Mammary epithelial cell (primary cell): ENCODE measurements around the gene AGPAT3.

ENCODE experiments used
- EZH2 ChIP-seq: IDR thresholded peaks from 2 replicates; pipeline ENCODE4 v1.6.1; 2012; ENCODE audit warnings: low read length, inconsistent platforms, borderline replicate concordance
- TF ChIP-seq, protein P1 (sequence below), 2 donors: IDR thresholded peaks in 1 of 2; conservative IDR thresholded peaks in 1 of 2; 2 replicates each; pipeline ENCODE4 v1.5.1; 2011 to 2012; ENCODE audit warnings: inconsistent platforms in 2 of 2, low read length in 2 of 2, mild to moderate bottlenecking in 2 of 2, control low read depth in 1 of 2, low read depth in 1 of 2; ENCODE audit not compliant: insufficient read depth in 1 of 2; ENCODE audit errors: extremely low read depth in 1 of 2

DNA sequence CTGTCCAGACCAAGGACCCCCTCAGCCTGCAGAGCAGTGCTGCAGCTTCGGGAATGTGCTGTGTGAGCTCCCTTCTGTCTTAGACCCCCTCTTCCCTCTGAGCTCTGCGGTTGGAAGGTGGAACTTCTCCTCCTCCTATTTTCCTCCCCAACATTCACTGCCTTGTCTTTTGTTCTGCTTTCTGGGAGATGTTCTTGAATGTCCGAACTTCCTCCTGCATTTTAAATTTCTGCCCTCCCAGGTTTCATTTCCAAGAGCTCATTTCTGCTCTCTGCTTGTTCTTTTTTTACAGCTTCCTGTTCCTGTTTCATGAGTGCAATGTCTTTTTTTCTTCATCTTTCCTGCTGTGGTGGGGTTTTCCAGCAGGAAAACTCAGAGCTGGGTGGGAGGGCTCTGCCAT is 46.3 kb upstream of the AGPAT3 start:
- TF ChIP-seq, protein P1, sequence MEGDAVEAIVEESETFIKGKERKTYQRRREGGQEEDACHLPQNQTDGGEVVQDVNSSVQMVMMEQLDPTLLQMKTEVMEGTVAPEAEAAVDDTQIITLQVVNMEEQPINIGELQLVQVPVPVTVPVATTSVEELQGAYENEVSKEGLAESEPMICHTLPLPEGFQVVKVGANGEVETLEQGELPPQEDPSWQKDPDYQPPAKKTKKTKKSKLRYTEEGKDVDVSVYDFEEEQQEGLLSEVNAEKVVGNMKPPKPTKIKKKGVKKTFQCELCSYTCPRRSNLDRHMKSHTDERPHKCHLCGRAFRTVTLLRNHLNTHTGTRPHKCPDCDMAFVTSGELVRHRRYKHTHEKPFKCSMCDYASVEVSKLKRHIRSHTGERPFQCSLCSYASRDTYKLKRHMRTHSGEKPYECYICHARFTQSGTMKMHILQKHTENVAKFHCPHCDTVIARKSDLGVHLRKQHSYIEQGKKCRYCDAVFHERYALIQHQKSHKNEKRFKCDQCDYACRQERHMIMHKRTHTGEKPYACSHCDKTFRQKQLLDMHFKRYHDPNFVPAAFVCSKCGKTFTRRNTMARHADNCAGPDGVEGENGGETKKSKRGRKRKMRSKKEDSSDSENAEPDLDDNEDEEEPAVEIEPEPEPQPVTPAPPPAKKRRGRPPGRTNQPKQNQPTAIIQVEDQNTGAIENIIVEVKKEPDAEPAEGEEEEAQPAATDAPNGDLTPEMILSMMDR (conservative IDR thresholded peaks at IDR 0.05 in 1 of 2, IDR thresholded peaks at IDR 0.05 in 1 of 2; ENCODE audit: extremely low read depth in 1 of 2, insufficient read depth in 1 of 2, low read depth in 1 of 2, low read length in 2 of 2): no peak
- no peak for TF ChIP-seq EZH2
